Right lobe of liver (tissue), 4 donors: ENCODE measurements around the gene GP1BB.

ENCODE experiments used
- POLR2A ChIP-seq: fragments of 450-650 bp; IDR thresholded peaks from one replicate; pipeline ENCODE4 v1.6.1; 2017; ENCODE audit warnings: antibody characterized with exemption, mild to moderate bottlenecking
- TF ChIP-seq, protein P1 (sequence below), 4 donors: fragments of 200-600 bp in 3 of 4; fragments of 450-650 bp in 1 of 4; IDR thresholded peaks; one replicate each; pipeline versions ENCODE4 v1.5.1 to v1.8.0; 2016 to 2022; ENCODE audit warnings: antibody characterized with exemption in 4 of 4, mild to moderate bottlenecking in 2 of 4
- donor health status: DM: no; HTN: no; CAD: no.
- donor health status: DM: no; HTN: no; CAD: no.
- donor health status: DM: no; HTN: yes; CAD: no.

DNA sequence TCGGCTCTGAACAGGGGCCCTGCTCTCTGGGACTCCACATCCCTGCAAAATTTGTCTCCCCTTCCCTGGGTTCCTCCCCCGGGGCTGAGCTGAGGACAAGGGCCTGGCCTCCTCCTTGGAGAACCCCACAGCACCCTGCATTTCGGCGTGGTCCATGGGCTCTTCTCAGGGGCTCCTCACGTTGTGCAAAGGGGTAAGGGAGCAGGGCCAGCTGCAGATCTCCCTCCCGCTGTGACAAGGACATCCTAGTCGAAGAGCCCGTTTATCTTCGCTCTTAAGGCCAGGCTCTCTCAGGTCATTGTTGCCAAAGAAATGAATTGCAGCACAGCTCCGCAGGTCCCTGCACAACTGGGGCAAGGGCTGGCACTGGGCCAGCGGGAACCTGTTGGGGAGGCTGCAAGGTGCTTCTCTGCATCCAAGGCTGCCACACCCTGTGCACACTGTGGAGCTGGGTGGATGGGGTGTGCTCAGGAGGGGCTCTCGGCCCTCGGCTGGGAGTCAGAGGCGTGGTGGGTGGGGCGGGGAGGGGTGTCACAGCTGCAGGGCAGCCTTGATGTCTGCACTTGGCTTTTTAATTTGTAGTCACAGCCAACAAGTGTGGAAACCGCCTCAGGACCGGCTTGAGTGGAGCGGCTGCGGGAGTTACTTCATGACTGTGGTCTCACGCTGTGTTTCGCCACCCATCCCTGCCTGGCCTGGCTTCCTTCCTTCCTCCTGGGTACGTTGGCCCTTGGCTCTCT, 35.6 kb upstream of the GP1BB start:
- TF ChIP-seq, protein P1, sequence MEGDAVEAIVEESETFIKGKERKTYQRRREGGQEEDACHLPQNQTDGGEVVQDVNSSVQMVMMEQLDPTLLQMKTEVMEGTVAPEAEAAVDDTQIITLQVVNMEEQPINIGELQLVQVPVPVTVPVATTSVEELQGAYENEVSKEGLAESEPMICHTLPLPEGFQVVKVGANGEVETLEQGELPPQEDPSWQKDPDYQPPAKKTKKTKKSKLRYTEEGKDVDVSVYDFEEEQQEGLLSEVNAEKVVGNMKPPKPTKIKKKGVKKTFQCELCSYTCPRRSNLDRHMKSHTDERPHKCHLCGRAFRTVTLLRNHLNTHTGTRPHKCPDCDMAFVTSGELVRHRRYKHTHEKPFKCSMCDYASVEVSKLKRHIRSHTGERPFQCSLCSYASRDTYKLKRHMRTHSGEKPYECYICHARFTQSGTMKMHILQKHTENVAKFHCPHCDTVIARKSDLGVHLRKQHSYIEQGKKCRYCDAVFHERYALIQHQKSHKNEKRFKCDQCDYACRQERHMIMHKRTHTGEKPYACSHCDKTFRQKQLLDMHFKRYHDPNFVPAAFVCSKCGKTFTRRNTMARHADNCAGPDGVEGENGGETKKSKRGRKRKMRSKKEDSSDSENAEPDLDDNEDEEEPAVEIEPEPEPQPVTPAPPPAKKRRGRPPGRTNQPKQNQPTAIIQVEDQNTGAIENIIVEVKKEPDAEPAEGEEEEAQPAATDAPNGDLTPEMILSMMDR (IDR thresholded peaks at IDR 0.05), result no peak
- no peak for TF ChIP-seq POLR2A
